Lung (tissue), 12 donors: Measurements from ENCODE around the gene LCORL. TPM values are rescaled to one million over a fixed set of nuclear protein-coding genes. Genes with fewer than 3 reads are reported as not detected.

ENCODE experiments used
- ATAC-seq: fragments of 200-7000 bp; cut with Tn5 transposase; one replicate; pipeline ENCODE4 v1.9.1; 2020; ENCODE audit warnings: moderate number of reproducible peaks; ENCODE audit not compliant: insufficient read depth, low FRiP score
- DNase-seq, 3 donors: peaks; one replicate each; pipeline ENCODE4 v3.0.0-alpha.2; 2013 to 2017
- H3K27ac ChIP-seq, 2 donors: one replicate each; pipeline ENCODE4 v1.5.1; 2013; ENCODE audit warnings: mild to moderate bottlenecking in 2 of 2, moderate library complexity in 2 of 2, control low read depth in 1 of 2, inconsistent platforms in 1 of 2, low read depth in 1 of 2, low read length in 1 of 2
- H3K27me3 ChIP-seq, 3 donors: one replicate each; pipeline ENCODE4 v1.5.1; 2013; ENCODE audit warnings: low read length in 2 of 3; ENCODE audit not compliant: control insufficient read depth in 3 of 3, insufficient read depth in 3 of 3
- H3K36me3 ChIP-seq, 4 donors: one replicate each; pipeline ENCODE4 v1.5.1; 2013; ENCODE audit warnings: low read length in 4 of 4, mild to moderate bottlenecking in 1 of 4, moderate library complexity in 1 of 4; ENCODE audit not compliant: control insufficient read depth in 4 of 4, insufficient read depth in 4 of 4
- H3K4me1 ChIP-seq, 5 donors: one replicate each; pipeline ENCODE4 v1.5.1; 2013; ENCODE audit warnings: low read length in 5 of 5, mild to moderate bottlenecking in 2 of 5, moderate library complexity in 1 of 5; ENCODE audit not compliant: control insufficient read depth in 5 of 5, insufficient read depth in 5 of 5
- H3K4me3 ChIP-seq: one replicate; pipeline ENCODE4 v1.5.1; 2013; ENCODE audit warnings: mild to moderate bottlenecking, control low read depth, moderate library complexity
- H3K9ac ChIP-seq, 2 donors: one replicate each; pipeline ENCODE4 v1.5.1; 2013; ENCODE audit warnings: low read length in 2 of 2, control low read depth in 1 of 2; ENCODE audit not compliant: insufficient read depth in 1 of 2
- H3K9me3 ChIP-seq, 4 donors: one replicate each; pipeline ENCODE4 v1.5.1; 2013; ENCODE audit warnings: low read length in 3 of 4, mild to moderate bottlenecking in 1 of 4, moderate library complexity in 1 of 4; ENCODE audit not compliant: control insufficient read depth in 4 of 4, insufficient read depth in 3 of 4
- CTCF ChIP-seq: IDR thresholded peaks from 2 replicates; pipeline ENCODE4 v1.5.1; 2012; ENCODE audit warnings: mild to moderate bottlenecking; ENCODE audit errors: control extremely low read depth, extremely low read depth
- WGBS, 2 donors: extraction: QIAGEN DNeasy Blood & Tissue Kit; methylation state at CpG; one replicate each; pipeline ENCODE4 v1.1.7; 2013; 5-methylcytosine and 5-hydroxymethylcytosine counted together
- polyA plus RNA-seq, 2 donors: library from polyadenylated mRNA; stranded (reverse); fragments of 200-250 nt; gene quantifications; one replicate each; pipeline ENCODE4 v1.2.1, GENCODE V29; 2013
- total RNA-seq, 2 donors: library from RNA; depleted of rRNA in 1 of 2; stranded (reverse); fragments of >200 nt in 1 of 2; gene quantifications; one replicate each; pipeline ENCODE4 v1.2.1, GENCODE V29; 2014 to 2021
- donor health status: control.
- donor health status: control.
- donor health status: Bipolar disorder and iron deficiency.
- donor health status: healthy.
- donor health status: DM: yes; HTN: yes; CAD: no.

The LCORL gene
- total and polyA plus RNA-seq, 4 donors, result 2.8 to 29.0 (median 7.0) TPM

GRCh38 chr4:17968721-17969120 is 52.8 kb downstream of the LCORL start:
- Histone ChIP-seq H3K36me3 (no peaks in the 10 kb centered on the region), H3K9ac (no peak overlapping the region), H3K4me3 (no peak overlapping the region), H3K4me1 (peaks cover 0 to 3% (median 0%) of the 10 kb centered on the region in 5 donors), H3K27me3 (no peaks in the 10 kb centered on the region), H3K9me3 (no peaks in the 10 kb centered on the region), H3K27ac (no peak overlapping the region)
- no peak for ATAC-seq
- DNase-seq, result no peak
- no peak for TF ChIP-seq CTCF

- ATAC-seq (no peak), DNase-seq (no peak)
- 89 to 93% methylated on average over 1 of the region's 1 CpG for WGBS, 2 donors
- TF ChIP-seq CTCF, result no peak
- Histone ChIP-seq H3K9ac (no peak overlapping the region), H3K4me3 (no peak overlapping the region), H3K36me3 (no peaks in the 10 kb centered on the region), H3K9me3 (no peaks in the 10 kb centered on the region), H3K27me3 (no peaks in the 10 kb centered on the region), H3K27ac (no peak overlapping the region), H3K4me1 (peaks cover 0 to 3% (median 0%) of the 10 kb centered on the region in 5 donors)
These were observed 54.5 kb downstream of the LCORL start for GRCh38 chr4:17967078-17967477.

- Histone ChIP-seq H3K27ac (no peak overlapping the region), H3K36me3 (no peaks in the 10 kb centered on the region), H3K4me3 (no peak overlapping the region), H3K27me3 (no peaks in the 10 kb centered on the region), H3K9me3 (no peaks in the 10 kb centered on the region), H3K9ac (no peak overlapping the region), H3K4me1 (peaks cover 0 to 3% (median 0%) of the 10 kb centered on the region in 5 donors)
- 97% methylated on average over 1 of the region's 1 CpG for WGBS, 2 donors
- ATAC-seq (no peak), DNase-seq (no peak)
- no peak for TF ChIP-seq CTCF
These were observed 55.2 kb downstream of the LCORL start for GRCh38 chr4:17966312-17966711.

- Histone ChIP-seq H3K36me3 (peaks cover 0 to 4% (median 1%) of the 10 kb centered on the region in 4 donors), H3K4me1 (peaks cover 0 to 3% (median 0%) of the 10 kb centered on the region in 5 donors), H3K9ac (no peak overlapping the region), H3K27ac (no peak overlapping the region), H3K9me3 (no peaks in the 10 kb centered on the region), H3K27me3 (no peaks in the 10 kb centered on the region), H3K4me3 (no peak overlapping the region)
- no peak for TF ChIP-seq CTCF
- ATAC-seq (no peak), DNase-seq (peak; percentile 12 to 80 (median 75))
- WGBS, 2 donors, result 85 to 92% methylated on average over 7 of the region's 7 CpGs
These were observed 57.0 kb downstream of the LCORL start for GRCh38 chr4:17964576-17964975.
